ENCODE data around the gene ATOSA.

DNA sequence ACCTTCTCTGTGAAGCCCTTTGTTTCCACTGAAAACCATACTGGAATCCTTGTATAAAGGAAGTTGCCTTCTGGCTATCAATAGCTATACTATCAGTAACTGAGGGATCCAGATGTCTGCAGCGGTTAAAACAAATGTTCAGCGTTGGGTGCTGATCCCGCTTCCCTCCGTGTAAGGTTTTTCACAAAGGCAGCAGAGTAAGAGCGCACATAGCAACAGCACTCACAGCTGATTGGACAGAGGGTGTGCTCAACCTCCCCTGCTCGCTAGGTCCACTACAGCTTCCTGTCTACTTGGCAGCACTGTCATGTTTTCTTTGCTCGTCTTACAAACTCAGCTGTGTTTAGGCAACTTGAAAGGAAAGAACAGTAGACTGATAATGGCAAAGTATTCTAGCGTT is 27.3 kb downstream of the ATOSA start:
- TF ChIP-seq POLR2AphosphoS5 (IDR thresholded peaks at IDR 0.05; ENCODE audit: borderline replicate concordance, low read depth, low read length) = peak; percentile 28; the same call in 1 of the 2 replicates
- no peak for TF ChIP-seq EZH2 (IDR thresholded peaks at IDR 0.05)
- TF ChIP-seq FOXP2 (optimal IDR thresholded peaks at IDR 0.05; ENCODE audit: control extremely low read depth, extremely low read length, insufficient read depth) = no peak
